ENCODE data around the gene ZBTB20.

Gene ZBTB20

GRCh38 chr3:114424337-114424736, 722.8 kb downstream of the ZBTB20 start:
- no peak for ATAC-seq (ENCODE audit: insufficient read depth, low read depth)
- no peak overlapping the region for H3K9ac ChIP-seq (ENCODE audit: low read depth, low read length)
- no peaks in the 10 kb centered on the region for H3K9me3 ChIP-seq (ENCODE audit: insufficient read depth, low read length, severe bottlenecking)
- no peak for TF ChIP-seq EZH2 (IDR thresholded peaks at IDR 0.05; ENCODE audit: borderline replicate concordance, low read depth, low read length, severe bottlenecking)
- TF ChIP-seq CTCF (IDR thresholded peaks at IDR 0.05; ENCODE audit: borderline replicate concordance, extremely low read depth, low read length, poor library complexity, severe bottlenecking), result no peak
- no peak overlapping the region for H3K27ac ChIP-seq (ENCODE audit: low read length)
- H4K20me1 ChIP-seq (ENCODE audit: insufficient read depth, low read length), result 0 out of 2 replicates have a peak, but pooled peaks cover under 1% of the 10 kb centered on the region
- H3K27me3 ChIP-seq (ENCODE audit: insufficient read depth, low read length, poor library complexity), result no peaks in the 10 kb centered on the region
- H3K36me3 ChIP-seq (ENCODE audit: insufficient read depth, low read length), result no peaks in the 10 kb centered on the region
- no peak overlapping the region for H3K4me3 ChIP-seq (ENCODE audit: low read depth in 1 of 2, low read length in 2 of 2)
- no peak overlapping the region for H3K4me2 ChIP-seq (ENCODE audit: insufficient read depth, low read length)
- DNase-seq, result no peak
- H2AFZ ChIP-seq (ENCODE audit: low read depth, low read length), result no peak overlapping the region
- no peaks in the 10 kb centered on the region for H3K79me2 ChIP-seq (ENCODE audit: insufficient read depth, low read length)
- no peaks in the 10 kb centered on the region for H3K4me1 ChIP-seq (ENCODE audit: insufficient read depth, low read length)

GRCh38 chr3:114421204-114421603, 725.9 kb downstream of the ZBTB20 start:
- Histone ChIP-seq H3K4me1 (ENCODE audit: insufficient read depth, low read length) (no peaks in the 10 kb centered on the region), H3K27ac (ENCODE audit: low read length) (no peak overlapping the region), H3K4me3 (ENCODE audit: low read depth in 1 of 2, low read length in 2 of 2) (no peak overlapping the region), H3K27me3 (ENCODE audit: insufficient read depth, low read length, poor library complexity) (no peaks in the 10 kb centered on the region), H2AFZ (ENCODE audit: low read depth, low read length) (no peak overlapping the region), H3K9ac (ENCODE audit: low read depth, low read length) (no peak overlapping the region), H3K79me2 (ENCODE audit: insufficient read depth, low read length) (no peaks in the 10 kb centered on the region), H3K9me3 (ENCODE audit: insufficient read depth, low read length, severe bottlenecking) (no peaks in the 10 kb centered on the region), H3K36me3 (ENCODE audit: insufficient read depth, low read length) (no peaks in the 10 kb centered on the region), H3K4me2 (ENCODE audit: insufficient read depth, low read length) (no peak overlapping the region), H4K20me1 (ENCODE audit: insufficient read depth, low read length) (0 out of 2 replicates have a peak, but pooled peaks cover 5% of the 10 kb centered on the region)
- TF ChIP-seq CTCF (IDR thresholded peaks at IDR 0.05; ENCODE audit: borderline replicate concordance, extremely low read depth, low read length, poor library complexity, severe bottlenecking) (no peak), EZH2 (IDR thresholded peaks at IDR 0.05; ENCODE audit: borderline replicate concordance, low read depth, low read length, severe bottlenecking) (no peak)
- ATAC-seq (ENCODE audit: insufficient read depth, low read depth), result no peak
- no peak for DNase-seq

- H3K79me2 ChIP-seq (ENCODE audit: insufficient read depth, low read length), result no peaks in the 10 kb centered on the region
- H3K4me1 ChIP-seq (ENCODE audit: insufficient read depth, low read length), result no peaks in the 10 kb centered on the region
- no peak for ATAC-seq (ENCODE audit: insufficient read depth, low read depth)
- no peak overlapping the region for H3K9ac ChIP-seq (ENCODE audit: low read depth, low read length)
- H2AFZ ChIP-seq (ENCODE audit: low read depth, low read length), result no peak overlapping the region
- H4K20me1 ChIP-seq (ENCODE audit: insufficient read depth, low read length), result 0 out of 2 replicates have a peak, but pooled peaks cover 5% of the 10 kb centered on the region
- H3K4me3 ChIP-seq (ENCODE audit: low read depth in 1 of 2, low read length in 2 of 2), result no peak overlapping the region
- H3K4me2 ChIP-seq (ENCODE audit: insufficient read depth, low read length), result no peak overlapping the region
- H3K9me3 ChIP-seq (ENCODE audit: insufficient read depth, low read length, severe bottlenecking), result no peaks in the 10 kb centered on the region
- H3K27me3 ChIP-seq (ENCODE audit: insufficient read depth, low read length, poor library complexity), result no peaks in the 10 kb centered on the region
- H3K36me3 ChIP-seq (ENCODE audit: insufficient read depth, low read length), result no peaks in the 10 kb centered on the region
- H3K27ac ChIP-seq (ENCODE audit: low read length), result no peak overlapping the region
- TF ChIP-seq CTCF (IDR thresholded peaks at IDR 0.05; ENCODE audit: borderline replicate concordance, extremely low read depth, low read length, poor library complexity, severe bottlenecking) (no peak), EZH2 (IDR thresholded peaks at IDR 0.05; ENCODE audit: borderline replicate concordance, low read depth, low read length, severe bottlenecking) (no peak)
- no peak for DNase-seq
These were observed 727.0 kb downstream of the ZBTB20 start for GRCh38 chr3:114420072-114420471.

Data from DND-41 (cell line).